Thymus (tissue), 11 donors: Measurements from ENCODE around the gene PDCD6IP. TPM values are rescaled to one million over a fixed set of nuclear protein-coding genes. Genes with fewer than 3 reads are reported as not detected.
"Not testable (repeated sequence)": the region's sequence is repeated elsewhere in the genome, so short reads cannot be mapped to it uniquely, and the experiment has no call there.

Experiments
- DNase-seq, 9 donors: peaks; one replicate each; pipeline ENCODE4 v3.0.0-alpha.2; 2013; ENCODE audit warnings: low spot score in 9 of 9, low read depth in 6 of 9, missing footprints in 1 of 9
- H3K27ac ChIP-seq, 2 donors: one replicate each; pipeline ENCODE4 v1.5.1; 2013; ENCODE audit warnings: control low read depth in 1 of 2, low read depth in 1 of 2, low read length in 1 of 2, mild to moderate bottlenecking in 1 of 2, moderate library complexity in 1 of 2
- H3K27me3 ChIP-seq, 2 donors: one replicate each; pipeline ENCODE4 v1.5.1; 2013; ENCODE audit warnings: low read length in 1 of 2; ENCODE audit not compliant: control insufficient read depth in 2 of 2, insufficient read depth in 1 of 2
- H3K36me3 ChIP-seq, 2 donors: one replicate each; pipeline ENCODE4 v1.5.1; 2013; ENCODE audit warnings: low read length in 1 of 2, mild to moderate bottlenecking in 1 of 2, moderate library complexity in 1 of 2; ENCODE audit not compliant: control insufficient read depth in 2 of 2, insufficient read depth in 2 of 2
- H3K4me1 ChIP-seq, 2 donors: one replicate each; pipeline ENCODE4 v1.5.1; 2013; ENCODE audit warnings: low read length in 2 of 2; ENCODE audit not compliant: control insufficient read depth in 2 of 2, insufficient read depth in 2 of 2
- H3K4me3 ChIP-seq, 2 donors: one replicate each; pipeline ENCODE4 v1.5.1; 2013; ENCODE audit warnings: low read length in 2 of 2, control low read depth in 1 of 2, mild to moderate bottlenecking in 1 of 2
- H3K9me3 ChIP-seq, 2 donors: one replicate each; pipeline ENCODE4 v1.5.1; 2013; ENCODE audit warnings: low read length in 1 of 2, mild to moderate bottlenecking in 1 of 2; ENCODE audit not compliant: control insufficient read depth in 2 of 2, insufficient read depth in 1 of 2
- WGBS: extraction: QIAGEN DNeasy Blood & Tissue Kit; methylation state at CpG from one replicate; pipeline ENCODE4 v1.1.7; 2013; 5-methylcytosine and 5-hydroxymethylcytosine counted together
- polyA plus RNA-seq: library from polyadenylated mRNA; stranded (reverse); fragments of 200-250 nt; gene quantifications from one replicate; pipeline ENCODE4 v1.2.3, GENCODE V29; 2013
- total RNA-seq: library from RNA; stranded (reverse); fragments of 120-200 nt; gene quantifications from one replicate; pipeline ENCODE4 v1.2.4, GENCODE V29; 2013
- donor health status: healthy.

PDCD6IP gene
- total and polyA plus RNA-seq, 2 donors = 62.9 to 68.5 TPM

DNA sequence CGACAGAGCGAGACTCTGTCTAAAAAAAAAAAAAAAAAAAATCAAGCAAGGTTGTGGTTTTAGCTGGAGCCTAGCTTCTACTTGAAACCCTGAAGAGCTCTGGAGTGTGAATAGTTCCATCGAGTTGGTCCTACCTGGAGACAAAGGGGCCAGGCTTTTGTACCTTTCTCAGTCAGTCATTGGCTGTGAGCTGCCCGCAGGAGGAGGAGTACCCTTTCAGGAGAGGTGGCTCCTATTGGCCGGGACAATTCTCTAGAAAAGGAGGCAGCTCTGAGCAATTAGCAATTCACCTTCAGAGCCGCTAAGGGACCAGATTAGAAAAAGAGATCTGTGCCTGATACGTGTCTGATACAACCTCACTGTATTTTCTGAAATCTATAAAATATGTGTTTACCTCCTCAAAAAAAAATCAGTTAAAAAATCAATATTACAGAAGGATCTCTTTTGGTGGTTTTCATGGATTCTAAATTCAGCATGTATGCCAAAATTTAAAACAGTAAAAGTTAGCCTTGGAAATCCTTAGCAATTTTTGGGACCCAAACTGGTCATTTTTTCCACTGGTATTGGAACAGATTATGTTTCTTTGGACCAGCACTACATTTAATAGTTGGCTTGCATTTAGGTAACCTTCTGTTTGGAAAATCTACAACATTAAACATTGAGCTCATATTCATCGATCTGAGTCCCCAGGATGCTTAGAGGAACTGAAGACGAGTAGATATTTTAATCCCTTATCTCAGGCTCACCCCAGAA lies 29.7 kb upstream of the PDCD6IP start:
- Histone ChIP-seq H3K4me3 (no peak overlapping the region), H3K4me1 (no peaks in the 10 kb centered on the region), H3K27me3 (no peaks in the 10 kb centered on the region), H3K27ac (no peak overlapping the region), H3K36me3 (no peaks in the 10 kb centered on the region), H3K9me3 (no peaks in the 10 kb centered on the region)
- 97% methylated on average over 9 of the region's 9 CpGs for WGBS
- DNase-seq = no peak

DNA sequence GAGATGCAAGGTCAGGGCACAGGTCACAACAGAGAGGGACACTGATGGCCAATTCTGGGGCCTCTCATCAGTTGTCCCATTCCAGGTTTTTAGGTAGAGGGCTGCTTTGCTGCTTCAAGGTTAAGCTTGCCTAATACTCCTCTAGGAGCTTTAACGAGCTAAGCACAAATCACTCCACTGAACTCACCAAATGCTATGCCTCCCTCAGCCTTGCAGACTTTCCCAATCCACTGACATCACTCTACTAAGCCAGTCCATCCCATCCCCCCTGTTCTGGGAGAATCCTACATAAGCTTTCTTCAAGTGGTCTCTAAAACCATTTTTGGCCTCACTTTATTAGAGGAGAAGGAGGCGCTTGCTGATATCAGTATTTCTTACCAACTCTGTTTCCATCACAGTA lies 24.8 kb upstream of the PDCD6IP start:
- no peak for DNase-seq
- Histone ChIP-seq H3K27me3 (no peaks in the 10 kb centered on the region), H3K4me3 (no peak overlapping the region), H3K27ac (no peak overlapping the region), H3K36me3 (no peaks in the 10 kb centered on the region), H3K9me3 (no peaks in the 10 kb centered on the region), H3K4me1 (no peaks in the 10 kb centered on the region)
- 96% methylated on average over 2 of the region's 2 CpGs for WGBS

GRCh38 chr3:33775363-33775762 lies 23.1 kb upstream of the PDCD6IP start:
- no peaks in the 10 kb centered on the region for H3K36me3 ChIP-seq
- no peak overlapping the region for H3K4me3 ChIP-seq
- WGBS = 95% methylated on average over 3 of the region's 3 CpGs
- DNase-seq = no peak
- no peak overlapping the region for H3K27ac ChIP-seq
- H3K4me1 ChIP-seq = no peaks in the 10 kb centered on the region
- H3K9me3 ChIP-seq = no peaks in the 10 kb centered on the region
- H3K27me3 ChIP-seq = no peaks in the 10 kb centered on the region

DNA sequence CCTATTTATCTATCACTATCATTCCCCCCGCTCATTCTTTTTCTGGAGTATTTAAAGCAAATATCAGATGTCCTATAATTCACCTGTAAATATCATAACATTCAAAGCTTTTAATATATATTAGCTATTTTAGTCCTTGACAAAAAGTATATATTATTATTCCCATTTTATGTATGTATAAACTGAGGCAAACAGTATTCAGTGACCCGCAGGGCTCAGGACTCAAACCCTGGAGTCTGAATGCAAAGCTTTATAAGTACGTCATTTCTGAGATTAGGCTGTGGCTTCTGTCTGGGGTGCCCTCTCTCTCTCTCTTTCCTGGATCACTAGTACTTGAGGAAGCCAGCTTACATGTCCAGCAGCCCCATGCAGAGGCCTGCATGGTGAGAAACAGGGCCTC lies 20.4 kb upstream of the PDCD6IP start:
- no peaks in the 10 kb centered on the region for H3K4me1 ChIP-seq
- H3K36me3 ChIP-seq = no peaks in the 10 kb centered on the region
- H3K27me3 ChIP-seq = no peaks in the 10 kb centered on the region
- no peak overlapping the region for H3K4me3 ChIP-seq
- DNase-seq = no peak
- no peaks in the 10 kb centered on the region for H3K9me3 ChIP-seq
- 98% methylated on average over 3 of the region's 3 CpGs for WGBS
- H3K27ac ChIP-seq = no peak overlapping the region

GRCh38 chr3:33779751-33780150 lies 18.7 kb upstream of the PDCD6IP start:
- WGBS = 93% methylated on average over 3 of the region's 3 CpGs

DNA sequence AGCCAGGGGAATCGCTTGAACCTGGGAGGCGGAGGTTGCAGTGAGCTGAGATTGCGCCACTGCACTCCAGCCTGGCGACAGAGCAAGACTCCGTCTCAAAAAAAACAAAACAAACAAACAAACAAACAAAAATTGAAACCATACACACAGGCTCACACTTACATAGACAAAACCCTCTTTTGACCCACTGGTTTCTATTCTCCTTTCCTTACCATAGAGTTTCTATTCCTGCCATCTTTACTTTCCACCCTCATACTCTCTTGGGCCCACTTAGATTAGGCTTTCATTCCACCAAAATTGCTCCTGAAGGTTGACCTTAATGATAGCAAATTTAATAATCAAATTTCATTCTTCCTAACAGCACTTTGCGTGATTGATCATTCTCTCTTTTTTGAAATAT lies 17.0 kb upstream of the PDCD6IP start:
- not testable (repeated sequence) for DNase-seq
- WGBS = 97% methylated on average over 6 of the region's 6 CpGs

More at GRCh38 chr3:33779751-33780150, 18.7 kb upstream of the PDCD6IP start:
- Histone ChIP-seq H3K36me3 (no peaks in the 10 kb centered on the region), H3K4me3 (no peak overlapping the region), H3K9me3 (no peaks in the 10 kb centered on the region), H3K4me1 (no peaks in the 10 kb centered on the region), H3K27me3 (no peaks in the 10 kb centered on the region), H3K27ac (no peak overlapping the region)
- DNase-seq = no peak

DNA sequence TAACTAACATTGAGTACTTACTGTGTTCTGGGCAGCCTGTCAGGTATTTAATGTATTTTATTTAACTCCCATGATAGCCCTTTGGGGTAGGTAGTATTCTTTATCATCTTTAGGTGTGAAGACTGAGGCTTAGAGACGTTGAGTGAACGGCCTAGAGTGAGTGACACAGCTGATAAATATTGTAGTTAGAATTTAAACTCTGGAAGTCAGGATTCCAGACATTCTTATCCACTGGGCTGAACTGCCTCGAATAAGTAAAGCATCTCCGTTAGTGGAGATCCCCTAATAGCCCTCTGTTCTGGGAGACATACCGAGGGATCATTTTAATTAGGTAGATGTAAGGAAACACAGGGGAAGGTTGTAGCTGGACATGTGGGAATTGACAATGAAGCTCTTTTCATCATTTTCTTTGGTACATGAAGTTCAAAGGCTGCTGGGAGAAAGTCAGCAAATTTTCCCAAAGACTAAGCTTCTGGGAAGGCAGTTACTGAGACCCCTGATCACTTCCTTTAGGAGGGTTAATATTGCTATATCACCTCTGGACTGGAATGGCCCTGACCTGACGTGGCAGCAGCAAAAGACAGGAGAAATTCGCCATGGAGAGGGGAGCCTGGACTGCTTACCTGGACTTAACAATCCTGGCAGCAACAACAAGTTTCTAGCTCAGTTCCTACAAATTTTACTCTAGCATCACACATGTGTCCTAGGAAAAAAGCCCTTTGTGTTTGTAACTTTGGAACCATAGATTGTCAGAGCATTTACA lies 11.7 kb upstream of the PDCD6IP start:
- no peaks in the 10 kb centered on the region for H3K36me3 ChIP-seq
- no peak overlapping the region for H3K27ac ChIP-seq
- no peaks in the 10 kb centered on the region for H3K27me3 ChIP-seq
- H3K9me3 ChIP-seq = no peaks in the 10 kb centered on the region
- peaks cover 2 to 4% of the 10 kb centered on the region in 2 donors for H3K4me1 ChIP-seq
- 94% methylated on average over 7 of the region's 7 CpGs for WGBS
- no peak overlapping the region for H3K4me3 ChIP-seq
- DNase-seq = no peak

More for the DNA sequence above, 17.0 kb upstream of the PDCD6IP start:
- H3K4me3 ChIP-seq, H3K9me3 ChIP-seq, H3K27ac ChIP-seq, H3K27me3 ChIP-seq, H3K4me1 ChIP-seq, H3K36me3 ChIP-seq: not testable (repeated sequence)

DNA sequence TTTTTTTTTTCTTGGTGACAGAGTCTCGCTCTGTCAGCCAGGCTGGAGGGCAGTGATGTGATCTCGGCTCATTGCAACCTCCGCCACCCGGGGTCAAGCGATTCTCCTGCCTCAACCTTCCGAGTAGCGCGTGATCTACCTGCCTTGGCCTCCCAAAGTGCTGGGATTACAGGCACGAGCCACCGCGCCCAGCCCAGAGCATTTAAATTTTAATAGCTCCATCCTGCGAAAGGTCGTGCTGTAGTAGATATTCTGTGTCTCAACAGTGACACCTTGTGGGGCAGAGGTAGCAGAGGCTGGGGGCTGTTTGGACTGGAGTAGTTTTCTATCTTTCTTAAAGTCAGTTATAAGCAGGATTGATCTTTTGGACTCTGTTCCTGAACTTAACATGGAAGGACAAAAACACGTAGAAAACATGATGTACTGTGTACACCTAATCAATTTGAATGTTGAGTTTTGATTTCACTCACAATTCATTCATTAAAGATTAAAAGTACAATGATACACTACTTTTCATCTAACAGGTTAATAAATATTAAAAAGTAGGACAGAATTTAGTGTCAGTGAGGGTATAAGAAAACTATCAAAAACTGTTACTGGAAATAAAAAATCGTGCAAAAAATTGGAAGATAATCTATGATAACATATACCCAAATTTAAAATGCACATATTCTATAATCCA lies 11.0 kb upstream of the PDCD6IP start:
- peak in 8 of 9 donors; percentile 44 to 78 (median 60) for DNase-seq
- Histone ChIP-seq H3K9me3 (no peaks in the 10 kb centered on the region), H3K27me3 (no peaks in the 10 kb centered on the region), H3K4me3 (no peak overlapping the region), H3K4me1 (peaks cover 2 to 4% of the 10 kb centered on the region in 2 donors), H3K27ac (no peak overlapping the region), H3K36me3 (no peaks in the 10 kb centered on the region)
- WGBS = 15% methylated on average over 15 of the region's 15 CpGs
